Measurements from ENCODE around the gene RAI14.
"Not testable (repeated sequence)": the region's sequence is repeated elsewhere in the genome, so short reads cannot be mapped to it uniquely, and the experiment has no call there.

The RAI14 gene

DNA sequence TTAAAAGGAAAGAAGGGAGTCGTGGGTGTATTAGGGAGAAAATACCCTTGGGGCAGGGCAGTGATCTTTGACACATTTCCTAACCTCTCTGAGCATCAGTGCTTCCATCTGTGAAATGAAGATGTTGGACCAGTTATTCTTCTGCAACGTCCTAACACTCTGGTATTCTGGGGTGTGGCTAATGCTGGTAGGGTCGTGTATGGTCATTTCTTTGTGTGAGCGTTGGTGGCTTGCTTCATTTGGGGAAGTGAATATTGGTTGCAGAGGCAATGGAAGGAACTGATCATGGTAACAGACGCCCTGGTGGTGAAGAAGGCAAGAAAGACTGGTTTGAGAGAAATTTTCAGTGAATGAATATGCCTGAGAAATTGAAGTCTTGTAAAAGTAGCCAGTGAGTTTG is 114.9 kb downstream of the RAI14 start:
- no peak for DNase-seq (ENCODE audit: low spot score)

DNA sequence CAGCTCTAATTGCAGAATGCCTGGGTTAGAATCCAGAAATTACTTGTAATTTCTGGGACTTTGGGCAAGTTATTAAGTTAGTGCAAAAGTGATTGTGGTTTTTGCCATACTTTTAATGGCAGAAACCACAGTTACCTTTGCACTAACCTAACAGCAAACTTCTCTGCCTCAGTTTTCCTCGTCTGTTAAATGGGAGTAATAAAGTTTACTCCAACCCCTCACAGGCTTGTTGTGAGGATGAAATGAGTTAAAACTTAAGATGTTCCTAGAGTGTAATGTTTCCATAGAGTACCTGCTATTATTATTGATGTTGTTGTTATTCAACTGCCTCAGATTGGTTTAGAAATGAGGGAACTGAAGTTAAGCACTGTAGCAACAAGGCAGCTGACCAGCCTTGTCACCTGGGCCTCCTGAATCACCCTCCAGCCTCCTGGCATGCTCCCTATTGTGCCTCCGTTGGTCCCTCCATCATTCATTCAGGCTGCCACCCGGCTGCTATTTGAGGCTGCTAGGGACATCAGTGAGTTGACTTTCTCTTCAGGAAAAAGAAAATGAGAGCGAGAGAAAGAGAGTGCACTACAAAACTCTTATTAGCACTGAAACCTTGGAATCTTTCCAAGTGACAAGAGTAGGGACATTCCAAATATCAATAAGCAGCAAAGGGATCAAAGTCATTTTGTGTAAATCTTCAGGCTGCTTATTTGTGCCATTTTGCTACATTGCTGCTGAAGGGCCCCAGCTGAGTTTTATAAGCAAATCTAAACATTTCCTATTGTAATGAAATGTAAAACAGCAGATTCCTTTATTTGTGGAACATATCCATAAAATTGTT is 116.4 kb downstream of the RAI14 start:
- DNase-seq (ENCODE audit: low spot score) = no peak

DNA sequence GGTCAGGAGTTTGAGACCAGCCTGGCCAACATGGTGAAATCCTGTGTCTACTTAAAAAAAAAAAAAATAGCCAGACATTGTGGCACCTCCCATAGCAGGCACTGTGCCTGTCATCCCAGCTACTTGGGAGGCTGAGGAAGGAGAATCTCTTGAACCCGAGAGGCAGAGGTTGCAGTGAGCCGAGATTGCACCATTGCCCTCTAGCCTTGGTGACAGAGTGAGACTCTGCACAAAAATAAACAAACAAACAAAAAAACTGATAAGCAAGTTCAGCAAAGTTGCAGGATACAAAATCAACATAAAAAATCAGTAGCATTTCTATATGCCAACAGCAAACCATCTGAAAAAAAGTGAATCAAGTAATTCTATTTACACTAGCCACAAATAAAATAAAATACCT is 118.0 kb downstream of the RAI14 start:
- DNase-seq (ENCODE audit: low spot score) = no peak

DNA sequence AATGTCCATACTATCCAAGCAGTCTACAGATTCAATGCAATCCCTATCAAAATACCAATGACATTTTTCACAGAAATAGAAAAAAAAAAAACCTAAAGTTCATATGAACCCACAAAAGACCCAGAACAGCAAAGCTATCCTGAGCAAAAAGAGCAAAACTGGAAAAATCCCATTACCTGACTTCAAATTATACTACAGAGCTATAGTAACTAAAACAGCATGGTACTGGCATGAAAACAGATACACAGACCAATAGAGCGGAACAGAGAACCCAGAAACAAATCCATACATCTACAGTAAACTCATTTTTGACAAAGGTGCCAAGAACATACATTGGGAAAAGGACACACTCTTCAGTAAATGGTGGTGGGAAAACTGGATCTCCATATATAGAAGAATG is 118.5 kb downstream of the RAI14 start:
- DNase-seq (ENCODE audit: low spot score) = not testable (repeated sequence)

DNA sequence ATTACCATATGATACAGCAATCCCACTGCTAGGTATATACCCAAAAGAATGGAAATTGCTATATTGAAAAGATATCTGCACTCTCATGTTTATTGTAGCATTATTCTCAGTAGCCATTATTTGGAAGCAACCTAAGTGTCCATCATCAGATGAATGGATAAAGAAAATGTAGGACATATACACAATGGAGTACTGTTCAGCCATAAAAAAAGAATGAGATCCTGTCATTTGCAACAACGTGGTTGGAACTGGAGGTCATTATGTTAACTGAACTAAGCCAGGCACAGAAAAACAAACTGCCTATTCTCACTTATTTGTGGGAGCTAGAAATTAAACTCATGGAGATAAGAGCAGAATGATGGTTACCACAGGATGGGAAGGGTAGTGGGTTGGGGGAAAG is 119.8 kb downstream of the RAI14 start:
- no peak for DNase-seq (ENCODE audit: low spot score)

DNA sequence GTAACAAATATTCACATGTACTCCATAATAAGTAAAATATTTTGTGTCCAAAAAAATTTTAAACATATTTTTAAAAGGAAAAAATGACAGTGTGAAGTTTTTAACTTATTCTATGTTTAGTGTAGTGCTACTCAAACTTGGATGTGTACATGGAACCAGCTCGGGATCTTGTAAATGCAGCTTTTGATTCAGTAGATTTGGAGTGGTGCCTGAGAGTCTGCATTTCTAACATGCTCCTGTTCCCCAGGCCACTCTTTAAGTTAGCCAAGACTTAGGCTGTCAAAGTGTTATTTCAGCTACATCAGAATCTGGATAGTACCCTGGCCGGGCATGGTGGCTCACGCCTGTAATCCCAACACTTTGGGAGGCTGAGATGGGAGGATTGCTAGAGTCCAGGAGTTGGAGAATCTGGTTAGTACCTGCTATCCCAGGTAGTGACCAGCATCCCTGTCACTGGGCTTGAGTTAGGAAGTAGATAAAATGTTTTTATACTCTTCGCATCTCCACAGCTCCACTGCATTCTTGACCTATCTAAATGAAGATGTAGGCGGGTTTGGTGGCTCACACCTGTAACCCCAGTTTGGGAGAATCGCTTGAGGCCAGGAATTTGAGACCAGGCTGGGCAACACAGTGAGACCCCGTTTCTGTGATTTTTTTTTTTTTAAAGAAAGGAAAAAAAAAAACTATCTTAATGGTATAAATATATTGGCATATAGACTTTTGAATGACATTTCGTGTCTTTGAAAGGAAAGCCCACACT is 122.1 kb downstream of the RAI14 start:
- DNase-seq (ENCODE audit: low spot score) = no peak

DNA sequence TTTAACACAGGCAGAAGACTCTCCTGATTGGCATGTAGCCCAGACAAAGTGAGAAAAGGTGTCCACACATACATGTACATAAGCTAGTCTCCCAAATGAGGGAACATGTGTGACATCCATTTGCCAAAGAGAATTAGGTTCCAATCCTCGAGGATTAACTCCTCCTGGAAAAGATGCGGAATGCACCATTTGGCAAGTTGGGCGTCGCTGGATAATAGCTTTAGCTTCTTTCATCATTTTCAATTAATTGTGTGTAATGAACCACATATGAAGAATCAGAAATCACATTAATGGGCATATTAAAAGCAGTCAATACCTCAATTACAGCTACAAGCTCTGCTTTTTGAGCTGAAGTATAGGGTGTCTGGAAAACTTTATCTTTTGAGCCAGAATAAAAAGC is 127.8 kb downstream of the RAI14 start:
- not testable (repeated sequence) for DNase-seq (ENCODE audit: low spot score)

DNA sequence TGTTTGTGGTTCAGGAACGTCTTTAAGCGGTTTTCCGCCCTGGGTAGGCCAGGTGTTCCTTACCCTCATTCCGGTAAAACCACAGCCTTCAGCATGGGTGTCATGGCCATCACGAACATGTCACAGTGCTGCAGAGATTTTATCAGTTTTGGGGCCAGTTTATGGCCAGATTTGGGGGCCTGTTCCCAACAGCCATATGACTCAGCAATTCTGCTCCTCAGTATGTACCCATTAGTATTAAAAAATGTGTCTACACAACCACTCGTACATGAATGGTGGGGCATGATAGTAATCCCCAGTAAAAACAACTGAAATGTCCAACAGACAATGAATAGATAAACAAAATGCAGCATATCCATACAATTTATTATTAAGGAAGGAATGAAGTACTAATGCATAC is 130.9 kb downstream of the RAI14 start:
- DNase-seq (ENCODE audit: low spot score) = no peak

DNA sequence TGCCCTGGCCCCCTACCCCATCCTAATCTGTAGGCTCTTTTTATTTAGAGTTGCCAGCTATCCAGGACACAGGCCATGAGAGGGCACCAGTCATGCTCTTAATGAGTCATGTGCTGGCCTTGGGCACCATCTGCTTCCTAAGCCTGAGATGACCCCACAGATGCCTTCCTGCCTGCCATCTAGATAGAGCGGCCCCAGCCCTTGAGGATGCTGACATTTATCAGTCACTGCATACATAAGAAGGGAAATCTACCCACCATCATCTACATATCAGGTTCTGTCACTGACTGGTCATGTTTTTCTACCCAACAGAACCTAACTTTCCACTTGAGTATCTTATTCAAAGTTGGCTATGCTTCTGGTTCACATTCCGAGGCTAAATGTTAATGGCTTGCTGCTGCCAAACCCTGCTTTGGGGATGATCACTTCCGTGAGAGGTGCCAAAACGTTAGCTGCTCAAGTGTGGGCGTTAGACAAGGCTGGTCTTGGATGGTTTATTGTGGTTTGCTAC is 132.9 kb downstream of the RAI14 start:
- DNase-seq (ENCODE audit: low spot score) = no peak

DNA sequence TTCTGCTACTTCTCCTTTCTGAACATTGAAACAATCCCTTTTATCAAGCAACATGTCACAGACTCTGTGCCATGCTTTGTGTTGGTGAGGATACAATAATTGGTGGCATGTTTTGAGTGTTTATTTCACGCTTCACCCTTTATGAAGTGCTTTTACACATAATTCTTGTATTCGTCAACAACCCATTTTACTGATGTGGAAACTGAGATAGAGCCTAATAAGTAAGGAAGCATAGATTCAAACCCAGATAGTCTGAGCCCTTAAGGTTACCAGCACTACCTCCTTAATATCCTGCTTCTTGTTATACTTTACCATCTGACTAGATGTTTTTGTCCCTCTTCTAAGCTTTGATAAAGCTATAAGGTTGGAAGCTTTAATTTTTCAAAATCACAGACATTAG is 133.5 kb downstream of the RAI14 start:
- DNase-seq (ENCODE audit: low spot score) = no peak

DNA sequence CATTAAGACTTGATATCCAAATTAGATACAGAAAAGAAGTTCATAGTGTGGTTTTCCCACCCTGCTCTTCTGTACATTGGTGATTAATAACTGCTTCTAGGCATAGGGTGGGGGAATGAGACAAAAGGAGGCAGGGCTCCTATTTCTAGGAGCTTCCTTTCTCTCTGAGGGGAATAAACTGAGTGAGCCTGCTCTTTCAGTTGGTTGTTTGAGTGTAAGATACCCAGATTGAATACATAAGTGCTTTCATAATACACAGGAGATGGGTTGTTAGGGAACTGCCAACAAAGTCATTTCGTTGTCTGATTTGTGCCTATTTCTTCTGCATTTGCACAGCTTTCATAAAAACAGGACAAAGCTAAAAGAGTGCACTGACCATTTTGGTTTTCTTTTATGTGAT is 133.9 kb downstream of the RAI14 start:
- DNase-seq (ENCODE audit: low spot score) = no peak

DNA sequence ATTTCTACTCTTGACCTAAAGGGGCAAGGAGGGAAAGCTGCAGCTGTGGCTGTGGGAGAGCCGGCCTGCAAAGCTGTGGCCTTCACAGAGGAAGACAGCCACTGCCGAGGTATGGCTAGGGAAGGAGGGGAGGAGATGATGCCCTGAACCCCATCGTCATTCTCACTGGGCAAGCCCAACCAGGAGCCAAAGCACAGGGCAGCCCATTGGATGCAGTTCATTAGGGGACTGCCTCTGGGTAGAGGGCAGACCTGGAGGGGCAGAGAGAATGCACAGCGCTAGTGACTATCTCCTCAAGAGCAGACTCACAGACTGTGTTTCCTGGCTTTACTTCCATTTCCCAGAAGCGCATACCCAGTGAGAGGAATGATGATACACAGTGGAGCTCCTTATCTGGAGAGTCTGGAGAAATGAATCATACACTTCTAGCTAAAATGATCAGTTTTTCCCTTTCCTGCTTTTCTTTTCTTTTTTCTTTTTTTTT is 135.7 kb downstream of the RAI14 start:
- DNase-seq (ENCODE audit: low spot score) = no peak

DNA sequence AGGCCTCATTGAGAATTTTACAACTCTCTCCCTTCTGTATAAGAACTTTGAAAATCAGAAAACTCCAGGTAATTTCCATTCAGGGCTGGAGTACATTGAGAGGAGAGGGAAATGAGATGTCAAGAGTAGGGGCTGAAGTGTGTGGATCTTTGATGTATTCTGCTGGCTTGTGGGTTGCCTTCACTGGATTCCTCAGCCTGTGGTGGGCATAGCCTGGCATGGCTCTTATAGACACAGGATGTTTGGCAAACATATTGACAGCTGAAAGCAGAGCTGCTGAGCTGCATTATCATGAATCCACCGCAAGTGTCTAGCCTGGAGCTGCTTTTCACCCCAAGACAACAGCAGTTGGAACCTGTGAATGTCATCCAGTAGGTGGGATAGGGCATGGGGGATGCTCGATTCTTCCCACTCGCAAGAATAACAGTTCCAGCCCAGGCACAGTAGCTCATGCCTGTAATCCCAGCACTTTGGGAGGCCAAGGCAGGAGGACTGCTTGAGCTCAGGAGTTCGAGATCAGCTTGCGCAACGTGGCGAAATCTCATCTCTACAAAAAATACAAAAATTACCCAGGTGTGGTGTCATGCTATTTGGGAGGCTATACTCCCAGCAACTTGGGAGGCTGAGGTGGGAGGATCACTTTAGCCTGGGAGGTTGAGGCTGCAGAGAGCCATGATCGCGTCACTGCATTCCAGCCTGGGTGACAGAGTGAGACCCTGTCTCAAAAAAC is 146.9 kb downstream of the RAI14 start:
- no peak for DNase-seq (ENCODE audit: low spot score)

DNA sequence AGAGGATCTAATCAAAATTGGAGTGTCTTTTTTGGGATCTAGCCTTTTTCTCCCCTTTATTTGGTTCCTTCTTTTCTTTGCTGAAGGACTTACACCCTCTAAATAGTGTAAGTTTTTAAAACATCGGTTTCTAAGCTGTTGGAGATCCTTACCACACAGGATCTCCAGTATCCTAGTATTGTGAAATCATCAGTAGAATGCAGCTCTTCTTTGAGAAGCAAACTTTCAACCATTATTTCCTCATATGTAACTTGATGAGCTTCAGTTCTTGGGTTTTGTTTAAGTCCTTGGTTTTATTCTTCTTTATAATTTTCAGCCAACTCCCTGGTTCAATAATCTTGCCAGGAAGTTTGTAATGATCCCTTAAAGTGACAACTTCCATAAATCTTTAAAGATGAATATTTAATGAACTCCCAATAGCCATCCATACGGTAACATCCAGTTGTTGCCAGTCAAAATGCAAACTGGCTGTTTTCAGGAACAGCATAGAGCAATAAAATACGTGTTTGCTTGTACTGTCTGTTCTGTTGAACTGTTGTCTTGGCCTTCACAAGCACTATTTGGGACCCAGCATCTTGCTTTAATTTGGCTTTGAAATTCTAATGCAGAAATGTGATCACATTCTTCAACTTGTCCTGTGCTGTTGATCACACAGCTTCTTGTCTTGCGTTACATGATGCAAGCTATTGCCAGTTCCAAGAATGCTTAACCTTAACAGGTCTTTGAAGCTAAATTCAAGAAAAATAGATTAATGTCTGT is 148.0 kb downstream of the RAI14 start:
- DNase-seq (ENCODE audit: low spot score) = no peak

DNA sequence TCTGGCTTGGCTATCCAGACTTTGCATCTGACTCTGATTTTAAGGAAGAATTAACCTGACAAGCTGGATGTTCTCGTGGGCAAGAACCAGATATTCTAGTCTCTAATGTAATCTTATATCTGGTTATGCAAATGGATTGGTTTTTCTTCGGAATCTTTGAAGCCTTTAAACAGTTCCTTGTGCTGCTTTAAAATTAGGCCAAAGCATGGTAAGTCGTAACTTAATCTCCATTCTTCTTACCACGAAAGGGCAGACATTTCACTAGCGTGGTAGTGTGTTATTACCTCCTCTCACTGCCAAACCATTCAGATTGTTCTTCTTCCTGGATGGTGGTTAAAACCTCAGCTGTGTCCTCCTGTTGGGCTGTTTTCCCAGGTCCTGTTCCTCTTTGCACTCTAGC is 148.8 kb downstream of the RAI14 start:
- DNase-seq (ENCODE audit: low spot score) = no peak

DNA sequence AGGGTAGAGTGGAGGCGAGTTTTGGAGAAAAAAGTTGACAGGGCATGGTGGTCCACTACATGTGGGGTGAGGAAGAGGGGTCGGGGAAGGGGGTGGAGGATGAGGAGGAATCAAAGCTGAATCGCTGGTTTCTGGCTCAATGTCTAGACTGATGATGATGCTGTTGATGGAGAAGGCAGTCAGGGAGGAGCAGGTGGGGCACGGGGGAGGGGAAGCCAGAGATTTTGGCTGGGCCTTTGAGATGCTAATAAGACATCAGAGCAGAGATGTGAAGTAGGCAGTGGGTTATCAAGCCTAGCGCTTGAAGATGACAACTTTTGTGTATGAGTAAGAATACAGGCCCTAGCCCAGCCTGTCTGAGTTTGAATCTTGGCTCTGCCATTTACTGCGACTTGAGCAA is 150.4 kb downstream of the RAI14 start:
- no peak for DNase-seq (ENCODE audit: low spot score)

DNA sequence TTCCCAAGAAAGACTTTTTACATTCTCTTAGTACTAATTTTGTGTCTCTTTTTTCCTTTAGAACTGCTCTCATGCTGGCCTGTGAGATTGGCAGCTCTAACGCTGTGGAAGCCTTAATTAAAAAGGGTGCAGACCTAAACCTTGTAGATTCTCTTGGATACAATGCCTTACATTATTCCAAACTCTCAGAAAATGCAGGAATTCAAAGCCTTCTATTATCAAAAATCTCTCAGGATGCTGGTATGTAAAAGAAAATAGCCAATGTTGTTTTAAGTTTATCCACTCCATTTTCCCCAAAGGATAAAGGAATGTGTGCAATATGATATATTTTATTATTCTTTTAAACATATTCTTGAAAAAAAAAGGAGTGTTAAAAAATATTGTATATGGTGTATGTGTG is 155.6 kb downstream of the RAI14 start:
- no peak for DNase-seq (ENCODE audit: low spot score)

DNA sequence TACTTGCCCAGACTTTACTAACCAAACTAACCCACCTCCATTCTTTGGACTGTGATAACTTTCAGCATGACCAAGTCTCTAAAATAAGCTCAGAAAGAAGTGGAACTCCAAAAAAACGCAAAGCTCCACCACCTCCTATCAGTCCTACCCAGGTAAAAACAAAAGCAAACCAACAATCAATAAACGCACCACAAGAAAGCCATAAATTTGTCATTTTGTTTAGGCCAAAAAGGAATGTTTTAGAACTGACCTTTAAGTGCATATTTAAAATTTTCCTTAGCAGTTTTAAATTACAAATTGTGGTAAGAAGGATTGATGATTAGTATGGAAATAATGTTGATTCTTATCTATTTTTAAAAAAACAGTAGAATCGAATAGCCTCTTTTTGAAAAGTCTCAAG is 157.4 kb downstream of the RAI14 start:
- no peak for DNase-seq (ENCODE audit: low spot score)

DNA sequence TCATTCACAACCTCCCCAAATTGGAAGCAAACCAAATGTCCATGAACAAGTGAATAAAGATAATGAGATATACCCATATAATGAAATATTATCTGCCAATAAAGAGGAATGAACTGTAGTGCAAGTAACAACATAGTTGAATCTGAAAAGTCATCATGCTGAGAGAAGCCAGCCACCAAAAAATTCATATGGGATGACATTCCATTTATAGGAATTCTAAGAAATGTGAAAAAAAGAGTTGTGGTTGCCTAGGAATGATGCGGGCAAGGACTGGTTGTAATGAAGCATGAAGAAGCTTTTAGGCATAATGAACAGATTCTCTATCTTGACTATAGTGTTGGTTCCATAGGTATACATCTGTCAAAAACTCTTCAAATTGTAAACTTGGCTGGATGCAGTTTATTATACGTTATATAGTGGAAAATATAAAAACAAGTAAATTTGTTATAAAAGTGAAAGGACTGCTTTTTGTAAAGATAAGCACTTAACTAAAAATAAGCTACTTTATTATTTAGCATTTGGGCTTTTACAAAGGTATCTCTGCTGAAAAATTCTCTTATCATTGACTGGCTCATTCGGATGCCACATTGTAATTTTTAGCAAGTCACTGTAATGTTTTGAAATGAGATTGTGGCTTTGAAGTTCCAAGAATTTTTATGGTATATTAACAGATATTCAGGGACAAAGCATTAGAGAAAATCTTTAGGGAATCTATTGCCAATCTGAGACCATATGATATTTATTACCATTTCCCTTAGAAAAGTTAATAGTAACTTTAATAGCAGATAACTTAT is 161.6 kb downstream of the RAI14 start:
- DNase-seq (ENCODE audit: low spot score) = no peak

DNA sequence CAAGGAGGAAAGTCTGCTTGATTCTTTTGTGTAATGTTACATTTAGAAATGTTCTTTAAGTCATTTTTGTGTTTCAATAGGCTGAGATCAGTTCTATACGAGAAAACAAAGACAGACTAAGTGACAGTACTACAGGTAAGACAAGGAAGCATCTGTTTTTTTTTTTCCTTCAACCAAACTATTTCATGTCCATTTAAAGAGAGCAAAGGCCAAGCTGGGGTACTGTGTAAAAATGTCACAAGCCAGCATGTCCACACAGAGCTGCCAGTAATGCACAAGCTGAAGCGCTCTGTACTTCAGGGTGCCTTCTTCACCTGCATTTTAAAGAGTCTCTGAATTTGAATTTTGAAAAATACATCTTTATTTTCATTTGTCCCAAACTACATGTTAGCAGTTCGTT is 162.6 kb downstream of the RAI14 start:
- DNase-seq (ENCODE audit: low spot score) = no peak

DNA sequence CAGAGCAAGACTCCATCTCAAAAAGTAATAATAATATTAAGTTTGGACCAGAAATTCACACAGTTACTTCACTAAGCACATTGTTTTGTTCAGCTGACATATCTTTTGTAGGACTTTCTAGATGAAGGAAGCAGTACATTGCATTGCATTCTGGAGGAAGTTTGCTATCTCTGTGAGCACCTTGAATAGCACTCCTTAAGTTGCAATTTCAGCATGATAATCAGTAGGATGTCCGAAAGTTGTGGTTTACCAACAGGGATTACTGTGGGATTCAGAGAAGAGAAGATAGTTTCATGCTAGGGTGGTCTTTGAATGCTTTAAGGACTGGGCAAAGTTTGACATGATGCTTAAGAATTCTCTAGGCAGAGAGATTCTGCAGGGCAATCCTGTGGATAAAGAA is 164.5 kb downstream of the RAI14 start:
- DNase-seq (ENCODE audit: low spot score) = no peak

All from iPS-NIHi11 (cell line).